CD4-positive, CD25-positive, alpha-beta regulatory T cell (primary cell): Measurements from ENCODE around the gene PPFIBP1. TPM values are rescaled to one million over a fixed set of nuclear protein-coding genes. Genes with fewer than 3 reads are reported as not detected.

ENCODE experiments used
- ATAC-seq, 2 donors: fragments of 150-1000 bp; cut with Tn5 transposase; one replicate each; pipeline ENCODE4 v1.10.0; 2021; ENCODE audit warnings: low read depth in 2 of 2, moderate number of reproducible peaks in 2 of 2, moderate library complexity in 1 of 2
- DNase-seq, 3 donors: peaks; one replicate each; pipeline versions ENCODE4 v3.0.0 to v3.0.0-alpha.2; 2012 to 2022; ENCODE audit warnings: mixed read lengths in 1 of 3
- H3K27ac ChIP-seq: one replicate; pipeline ENCODE4 v1.7.0; 2013; ENCODE audit warnings: mild to moderate bottlenecking, low read length; ENCODE audit not compliant: insufficient read depth, poor library complexity, severe bottlenecking
- H3K27me3 ChIP-seq: one replicate; pipeline ENCODE4 v1.7.0; 2013; ENCODE audit warnings: low read length; ENCODE audit not compliant: control insufficient read depth, insufficient read depth
- H3K36me3 ChIP-seq: one replicate; pipeline ENCODE4 v1.7.0; 2013; ENCODE audit warnings: mild to moderate bottlenecking, low read length, moderate library complexity; ENCODE audit not compliant: control insufficient read depth, insufficient read depth
- H3K4me1 ChIP-seq: 2 replicates; pipeline ENCODE4 v1.7.0; 2013; ENCODE audit warnings: mild to moderate bottlenecking, low read length; ENCODE audit not compliant: insufficient read depth, control insufficient read depth, poor library complexity, severe bottlenecking
- H3K4me3 ChIP-seq: one replicate; pipeline ENCODE4 v1.7.0; 2013; ENCODE audit warnings: low read depth, mild to moderate bottlenecking, low read length, moderate library complexity
- H3K9me3 ChIP-seq, 2 experiments: 1 replicate in 1 of 2; 2 replicates in 1 of 2; pipeline ENCODE4 v1.7.0; 2013; ENCODE audit warnings: low read length in 2 of 2, mild to moderate bottlenecking in 1 of 2, moderate library complexity in 1 of 2; ENCODE audit not compliant: control insufficient read depth in 2 of 2
- H3K27ac Mint-ChIP-seq, 3 donors: one replicate each; pipeline ENCODE4 v1.8.0; 2020 to 2022; ENCODE audit warnings: mild to moderate bottlenecking in 3 of 3, mixed read lengths in 3 of 3, moderate library complexity in 2 of 3
- H3K27me3 Mint-ChIP-seq: one replicate; pipeline ENCODE4 v1.8.0; 2022; ENCODE audit warnings: mild to moderate bottlenecking, mixed read lengths
- H3K36me3 Mint-ChIP-seq: one replicate; pipeline ENCODE4 v1.8.0; 2020; ENCODE audit warnings: mixed read lengths
- H3K4me1 Mint-ChIP-seq, 4 donors: one replicate each; pipeline ENCODE4 v1.8.0; 2020 to 2022; ENCODE audit warnings: mixed read lengths in 4 of 4, mild to moderate bottlenecking in 1 of 4
- H3K4me3 Mint-ChIP-seq, 4 donors: one replicate each; pipeline ENCODE4 v1.8.0; 2020 to 2022; ENCODE audit warnings: mild to moderate bottlenecking in 4 of 4, mixed read lengths in 4 of 4, moderate library complexity in 3 of 4
- H3K9me3 Mint-ChIP-seq, 7 donors: one replicate each; pipeline ENCODE4 v1.8.0; 2020 to 2022; ENCODE audit warnings: mixed read lengths in 7 of 7, mild to moderate bottlenecking in 3 of 7, moderate library complexity in 2 of 7
- polyA plus RNA-seq, 4 donors: library from polyadenylated mRNA; unstranded; fragments of 300-500 nt; fragmentation: Illumina TruSeq; gene quantifications; one replicate each; pipeline ENCODE4 v1.2.3, GENCODE V29; 2021
- total RNA-seq: library from RNA; stranded (reverse); gene quantifications from one replicate; pipeline ENCODE4 v1.2.3, GENCODE V29; 2022

PPFIBP1 gene
- total and polyA plus RNA-seq, 5 donors from 2014 or later: 1.0 to 6.6 (median 2.3) TPM

DNA sequence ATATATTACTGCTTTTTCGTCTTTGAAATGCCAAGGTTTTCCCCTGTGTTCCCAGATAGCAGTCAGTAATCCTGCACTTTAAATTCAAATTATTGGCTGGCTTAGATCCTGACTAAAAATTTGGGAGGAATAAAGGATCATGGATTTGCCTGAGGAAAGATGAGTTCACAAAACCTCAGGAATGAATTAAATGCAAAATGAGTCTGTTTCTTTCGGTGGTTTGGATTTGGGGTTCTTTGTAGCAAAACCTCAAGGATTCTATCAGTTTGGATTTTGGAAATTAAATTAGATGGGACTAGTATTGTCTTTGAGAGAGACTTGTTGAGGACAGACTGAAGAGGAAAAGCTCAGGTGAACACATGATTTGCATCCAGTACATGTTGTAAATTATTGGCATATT lies 36.1 kb downstream of the PPFIBP1 start:
- Mint-ChIP-seq H3K9me3 (no peaks in the 10 kb centered on the region), H3K27ac (no peak overlapping the region), H3K27me3 (peaks cover 24% of the 10 kb centered on the region), H3K36me3 (no peaks in the 10 kb centered on the region), H3K4me1 (peaks cover 0 to 9% (median 6%) of the 10 kb centered on the region in 4 donors), H3K4me3 (no peak overlapping the region)
- ATAC-seq (no peak), DNase-seq (no peak)
- no peaks in the 10 kb centered on the region for H3K4me1 ChIP-seq
- H3K27me3 ChIP-seq: no peaks in the 10 kb centered on the region
- no peaks in the 10 kb centered on the region for H3K36me3 ChIP-seq
- no peaks in the 10 kb centered on the region for H3K9me3 ChIP-seq
- no peak overlapping the region for H3K4me3 ChIP-seq
- no peak overlapping the region for H3K27ac ChIP-seq

GRCh38 chr12:27561535-27562350 lies 37.7 kb downstream of the PPFIBP1 start:
- peak overlapping the region in 1 of 3 donors; percentile 94 for H3K27ac Mint-ChIP-seq
- ATAC-seq: no peak
- H3K4me1 Mint-ChIP-seq: peaks cover 0 to 2% (median 0%) of the 10 kb centered on the region in 4 donors
- Histone ChIP-seq H3K4me1 (no peaks in the 10 kb centered on the region), H3K9me3 (no peaks in the 10 kb centered on the region), H3K36me3 (no peaks in the 10 kb centered on the region), H3K27me3 (no peaks in the 10 kb centered on the region), H3K27ac (no peak overlapping the region), H3K4me3 (no peak overlapping the region)
- H3K4me3 Mint-ChIP-seq: no peak overlapping the region
- peaks cover 19% of the 10 kb centered on the region for H3K27me3 Mint-ChIP-seq
- no peaks in the 10 kb centered on the region for H3K36me3 Mint-ChIP-seq
- no peak for DNase-seq
- no peaks in the 10 kb centered on the region for H3K9me3 Mint-ChIP-seq

DNA sequence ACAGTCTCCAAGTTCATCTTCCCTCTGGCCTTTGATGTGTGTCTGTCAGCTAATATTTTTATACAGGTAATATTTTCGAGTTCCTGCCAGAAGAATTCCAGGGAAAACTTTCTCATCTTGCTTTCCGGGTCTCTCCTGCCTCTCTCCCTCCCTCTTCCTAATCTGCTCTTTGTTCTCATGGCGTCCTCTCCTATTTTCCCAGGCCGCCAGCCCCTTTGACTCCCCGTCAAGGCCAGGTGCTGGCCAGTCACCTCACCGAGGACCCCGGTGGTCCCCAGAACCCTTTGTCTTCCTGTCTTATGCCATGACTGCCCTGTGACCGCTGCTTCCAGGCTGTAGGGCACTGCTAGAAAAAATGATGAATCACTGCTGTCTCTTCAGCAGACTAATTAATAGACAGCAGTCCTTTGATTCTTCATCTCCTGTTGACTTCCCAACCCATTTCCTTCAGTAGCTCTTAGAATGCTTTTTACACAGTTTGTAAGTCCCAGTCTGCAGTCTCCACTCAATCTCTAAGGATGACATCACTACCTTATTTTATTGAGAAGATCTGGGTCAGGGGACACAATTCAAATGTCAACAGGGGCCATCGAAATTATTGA lies 40.7 kb downstream of the PPFIBP1 start:
- no peaks in the 10 kb centered on the region for H3K36me3 ChIP-seq
- no peaks in the 10 kb centered on the region for H3K27me3 ChIP-seq
- no peak for ATAC-seq
- H3K27ac ChIP-seq: no peak overlapping the region
- peak overlapping the region in 1 of 3 donors; percentile 24 for H3K27ac Mint-ChIP-seq
- no peak overlapping the region for H3K4me3 Mint-ChIP-seq
- no peaks in the 10 kb centered on the region for H3K36me3 Mint-ChIP-seq
- H3K4me1 Mint-ChIP-seq: no peaks in the 10 kb centered on the region
- no peaks in the 10 kb centered on the region for H3K9me3 ChIP-seq
- no peak overlapping the region for H3K4me3 ChIP-seq
- H3K9me3 Mint-ChIP-seq: no peaks in the 10 kb centered on the region
- DNase-seq: no peak
- H3K27me3 Mint-ChIP-seq: peaks cover 15% of the 10 kb centered on the region
- H3K4me1 ChIP-seq: no peaks in the 10 kb centered on the region

GRCh38 chr12:27566159-27566558 lies 42.2 kb downstream of the PPFIBP1 start:
- Mint-ChIP-seq H3K4me3 (no peak overlapping the region), H3K4me1 (no peaks in the 10 kb centered on the region), H3K27ac (no peak overlapping the region), H3K36me3 (no peaks in the 10 kb centered on the region), H3K27me3 (peaks cover 7% of the 10 kb centered on the region), H3K9me3 (no peaks in the 10 kb centered on the region)
- no peaks in the 10 kb centered on the region for H3K27me3 ChIP-seq
- no peak overlapping the region for H3K4me3 ChIP-seq
- ATAC-seq: no peak
- H3K9me3 ChIP-seq: no peaks in the 10 kb centered on the region
- H3K36me3 ChIP-seq: no peaks in the 10 kb centered on the region
- H3K27ac ChIP-seq: no peak overlapping the region
- DNase-seq: no peak
- no peaks in the 10 kb centered on the region for H3K4me1 ChIP-seq

GRCh38 chr12:27566626-27567025 lies 42.6 kb downstream of the PPFIBP1 start:
- Histone ChIP-seq H3K9me3 (no peaks in the 10 kb centered on the region), H3K4me1 (no peaks in the 10 kb centered on the region), H3K27ac (no peak overlapping the region), H3K27me3 (no peaks in the 10 kb centered on the region), H3K36me3 (no peaks in the 10 kb centered on the region), H3K4me3 (no peak overlapping the region)
- ATAC-seq (no peak), DNase-seq (no peak)
- H3K27ac Mint-ChIP-seq: no peak overlapping the region
- peaks cover 7% of the 10 kb centered on the region for H3K27me3 Mint-ChIP-seq
- no peaks in the 10 kb centered on the region for H3K36me3 Mint-ChIP-seq
- H3K4me3 Mint-ChIP-seq: no peak overlapping the region
- H3K4me1 Mint-ChIP-seq: no peaks in the 10 kb centered on the region
- H3K9me3 Mint-ChIP-seq: no peaks in the 10 kb centered on the region

DNA sequence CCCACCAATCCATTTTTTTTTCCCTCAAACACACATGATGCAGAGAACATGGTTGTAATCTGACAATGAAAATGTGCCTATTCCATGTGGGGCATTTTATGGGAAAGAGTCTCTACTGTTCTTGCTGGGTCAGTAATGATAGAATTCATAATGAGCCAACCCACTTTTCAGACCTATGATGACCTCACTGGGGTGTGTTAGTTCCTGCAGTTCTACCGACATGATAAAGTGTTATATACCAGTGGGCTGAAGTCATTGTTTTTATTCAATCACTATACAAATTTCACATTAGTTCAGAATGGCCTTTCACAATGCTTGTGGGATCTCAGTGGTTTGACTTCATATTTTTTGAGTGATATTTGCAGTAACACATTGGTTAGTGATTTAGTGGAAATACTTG lies 47.5 kb downstream of the PPFIBP1 start:
- no peaks in the 10 kb centered on the region for H3K36me3 Mint-ChIP-seq
- Histone ChIP-seq H3K4me3 (no peak overlapping the region), H3K36me3 (no peaks in the 10 kb centered on the region), H3K27me3 (no peaks in the 10 kb centered on the region), H3K4me1 (no peaks in the 10 kb centered on the region), H3K9me3 (no peaks in the 10 kb centered on the region), H3K27ac (no peak overlapping the region)
- no peak overlapping the region for H3K27ac Mint-ChIP-seq
- no peak overlapping the region for H3K4me3 Mint-ChIP-seq
- no peak for ATAC-seq
- no peaks in the 10 kb centered on the region for H3K27me3 Mint-ChIP-seq
- H3K4me1 Mint-ChIP-seq: peaks cover 0 to 4% (median 0%) of the 10 kb centered on the region in 4 donors
- DNase-seq: no peak
- H3K9me3 Mint-ChIP-seq: no peaks in the 10 kb centered on the region

- Mint-ChIP-seq H3K36me3 (no peaks in the 10 kb centered on the region), H3K9me3 (no peaks in the 10 kb centered on the region)
- no peak for ATAC-seq
These were observed 48.7 kb downstream of the PPFIBP1 start for GRCh38 chr12:27572486-27573255.

More at GRCh38 chr12:27572486-27573255, 48.7 kb downstream of the PPFIBP1 start:
- H3K36me3 ChIP-seq: no peaks in the 10 kb centered on the region
- DNase-seq: no peak
- Mint-ChIP-seq H3K27ac (no peak overlapping the region), H3K4me1 (peaks cover 0 to 4% (median 0%) of the 10 kb centered on the region in 4 donors), H3K27me3 (no peaks in the 10 kb centered on the region), H3K4me3 (no peak overlapping the region)
- H3K4me3 ChIP-seq: no peak overlapping the region
- H3K27me3 ChIP-seq: no peaks in the 10 kb centered on the region
- H3K27ac ChIP-seq: no peak overlapping the region
- no peaks in the 10 kb centered on the region for H3K9me3 ChIP-seq
- no peaks in the 10 kb centered on the region for H3K4me1 ChIP-seq
